ENCODE results near the gene UVRAG.

Gene UVRAG

DNA sequence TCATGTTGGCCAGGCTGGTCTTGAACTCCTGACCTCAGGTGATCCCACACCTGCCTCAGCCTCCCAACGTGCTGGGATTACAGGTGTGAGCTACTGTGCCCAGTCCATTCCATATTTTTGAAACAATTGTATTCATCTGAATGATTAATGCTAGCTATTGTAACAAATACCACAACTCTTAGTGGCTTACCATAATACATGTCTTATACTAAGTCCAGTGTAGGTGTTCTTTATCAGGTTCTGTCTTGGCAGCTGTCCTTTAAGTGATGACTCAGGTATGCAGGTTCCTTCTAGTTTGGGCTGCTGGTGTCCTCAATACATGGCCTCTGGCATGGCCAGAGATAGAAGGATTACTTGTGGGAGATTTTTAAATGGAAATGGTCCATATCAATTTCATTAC, 39.0 kb downstream of the UVRAG start:
- TF ChIP-seq ZBTB7A (IDR thresholded peaks at IDR 0.05; ENCODE audit: low read depth) (no peak), EGR1 (IDR thresholded peaks at IDR 0.05) (no peak), YY1 (IDR thresholded peaks at IDR 0.05; ENCODE audit: low read depth) (no peak), NFIC (IDR thresholded peaks at IDR 0.05) (no peak), CREB1 (IDR thresholded peaks at IDR 0.05; ENCODE audit: low read depth) (no peak), CEBPB (IDR thresholded peaks at IDR 0.05) (no peak), FOXM1 (IDR thresholded peaks at IDR 0.05; ENCODE audit: borderline replicate concordance, low read depth) (no peak), TAF1 (IDR thresholded peaks at IDR 0.05; ENCODE audit: low read depth) (no peak), EP300 (IDR thresholded peaks at IDR 0.05; ENCODE audit: borderline replicate concordance) (no peak), RAD21 (IDR thresholded peaks at IDR 0.05; ENCODE audit: low read depth) (no peak), TCF12 (IDR thresholded peaks at IDR 0.05; ENCODE audit: low read depth) (no peak), TEAD4 (IDR thresholded peaks at IDR 0.05) (no peak)
- TF ChIP-seq, protein P1, sequence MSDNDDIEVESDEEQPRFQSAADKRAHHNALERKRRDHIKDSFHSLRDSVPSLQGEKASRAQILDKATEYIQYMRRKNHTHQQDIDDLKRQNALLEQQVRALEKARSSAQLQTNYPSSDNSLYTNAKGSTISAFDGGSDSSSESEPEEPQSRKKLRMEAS (IDR thresholded peaks at IDR 0.05) = no peak
- TF ChIP-seq, protein P2, sequence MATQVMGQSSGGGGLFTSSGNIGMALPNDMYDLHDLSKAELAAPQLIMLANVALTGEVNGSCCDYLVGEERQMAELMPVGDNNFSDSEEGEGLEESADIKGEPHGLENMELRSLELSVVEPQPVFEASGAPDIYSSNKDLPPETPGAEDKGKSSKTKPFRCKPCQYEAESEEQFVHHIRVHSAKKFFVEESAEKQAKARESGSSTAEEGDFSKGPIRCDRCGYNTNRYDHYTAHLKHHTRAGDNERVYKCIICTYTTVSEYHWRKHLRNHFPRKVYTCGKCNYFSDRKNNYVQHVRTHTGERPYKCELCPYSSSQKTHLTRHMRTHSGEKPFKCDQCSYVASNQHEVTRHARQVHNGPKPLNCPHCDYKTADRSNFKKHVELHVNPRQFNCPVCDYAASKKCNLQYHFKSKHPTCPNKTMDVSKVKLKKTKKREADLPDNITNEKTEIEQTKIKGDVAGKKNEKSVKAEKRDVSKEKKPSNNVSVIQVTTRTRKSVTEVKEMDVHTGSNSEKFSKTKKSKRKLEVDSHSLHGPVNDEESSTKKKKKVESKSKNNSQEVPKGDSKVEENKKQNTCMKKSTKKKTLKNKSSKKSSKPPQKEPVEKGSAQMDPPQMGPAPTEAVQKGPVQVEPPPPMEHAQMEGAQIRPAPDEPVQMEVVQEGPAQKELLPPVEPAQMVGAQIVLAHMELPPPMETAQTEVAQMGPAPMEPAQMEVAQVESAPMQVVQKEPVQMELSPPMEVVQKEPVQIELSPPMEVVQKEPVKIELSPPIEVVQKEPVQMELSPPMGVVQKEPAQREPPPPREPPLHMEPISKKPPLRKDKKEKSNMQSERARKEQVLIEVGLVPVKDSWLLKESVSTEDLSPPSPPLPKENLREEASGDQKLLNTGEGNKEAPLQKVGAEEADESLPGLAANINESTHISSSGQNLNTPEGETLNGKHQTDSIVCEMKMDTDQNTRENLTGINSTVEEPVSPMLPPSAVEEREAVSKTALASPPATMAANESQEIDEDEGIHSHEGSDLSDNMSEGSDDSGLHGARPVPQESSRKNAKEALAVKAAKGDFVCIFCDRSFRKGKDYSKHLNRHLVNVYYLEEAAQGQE (IDR thresholded peaks at IDR 0.05; ENCODE audit: low read depth) = no peak
- TF ChIP-seq, protein P3, sequence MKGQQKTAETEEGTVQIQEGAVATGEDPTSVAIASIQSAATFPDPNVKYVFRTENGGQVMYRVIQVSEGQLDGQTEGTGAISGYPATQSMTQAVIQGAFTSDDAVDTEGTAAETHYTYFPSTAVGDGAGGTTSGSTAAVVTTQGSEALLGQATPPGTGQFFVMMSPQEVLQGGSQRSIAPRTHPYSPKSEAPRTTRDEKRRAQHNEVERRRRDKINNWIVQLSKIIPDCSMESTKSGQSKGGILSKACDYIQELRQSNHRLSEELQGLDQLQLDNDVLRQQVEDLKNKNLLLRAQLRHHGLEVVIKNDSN (IDR thresholded peaks at IDR 0.05) = no peak

DNA sequence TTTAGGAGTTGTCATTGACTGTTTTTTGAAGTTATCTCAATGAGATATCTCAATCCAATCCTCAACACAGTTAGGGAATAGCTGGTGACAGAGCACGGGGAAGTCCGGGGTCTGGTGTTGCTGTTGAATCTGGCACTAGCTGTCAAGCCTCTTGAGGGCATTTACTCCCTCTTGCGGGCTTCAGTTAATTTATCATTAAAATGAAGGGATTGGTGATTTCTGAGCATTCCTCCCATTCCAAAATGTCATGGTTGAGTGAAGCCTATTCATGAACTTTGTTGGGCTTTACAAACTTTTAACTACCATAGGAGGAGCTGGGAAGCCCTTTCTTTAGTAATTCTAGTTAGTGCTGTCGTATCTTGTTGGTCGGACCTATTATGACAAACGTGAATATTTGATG, 40.2 kb downstream of the UVRAG start:
- no peak for TF ChIP-seq EGR1 (IDR thresholded peaks at IDR 0.05)
- TF ChIP-seq RAD21 (IDR thresholded peaks at IDR 0.05; ENCODE audit: low read depth) = no peak
- TF ChIP-seq TEAD4 (IDR thresholded peaks at IDR 0.05) = peak; percentile 47
- TF ChIP-seq FOXM1 (IDR thresholded peaks at IDR 0.05; ENCODE audit: borderline replicate concordance, low read depth) = no peak
- no peak for TF ChIP-seq EP300 (IDR thresholded peaks at IDR 0.05; ENCODE audit: borderline replicate concordance)

DNA sequence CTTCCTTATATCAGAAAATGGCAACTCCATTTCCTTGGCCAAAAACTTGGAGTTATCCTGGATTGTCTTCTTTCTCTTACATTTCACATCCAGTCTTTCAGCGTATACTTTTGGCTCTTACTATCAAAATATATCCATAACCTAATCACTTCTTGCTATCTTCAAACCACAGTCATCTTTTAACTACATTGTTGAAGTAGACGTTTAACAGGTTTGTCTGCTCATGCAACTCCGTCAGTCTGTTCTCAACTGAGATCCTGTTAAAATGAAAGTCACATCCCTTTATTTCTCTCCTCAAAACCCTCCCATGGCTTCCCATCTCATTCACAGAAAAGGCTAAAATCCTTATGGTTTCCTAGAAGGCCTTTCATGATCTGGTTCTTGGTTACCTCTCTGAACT, 41.9 kb downstream of the UVRAG start:
- TF ChIP-seq, protein P3 (IDR thresholded peaks at IDR 0.05) = no peak
- TF ChIP-seq TAF1 (IDR thresholded peaks at IDR 0.05; ENCODE audit: low read depth) = no peak
- TF ChIP-seq RAD21 (IDR thresholded peaks at IDR 0.05; ENCODE audit: low read depth) = no peak
- TF ChIP-seq FOXM1 (IDR thresholded peaks at IDR 0.05; ENCODE audit: borderline replicate concordance, low read depth) = no peak
- no peak for TF ChIP-seq CREB1 (IDR thresholded peaks at IDR 0.05; ENCODE audit: low read depth)
- no peak for TF ChIP-seq NFIC (IDR thresholded peaks at IDR 0.05)
- TF ChIP-seq CEBPB (IDR thresholded peaks at IDR 0.05) = no peak
- no peak for TF ChIP-seq TEAD4 (IDR thresholded peaks at IDR 0.05)
- TF ChIP-seq EP300 (IDR thresholded peaks at IDR 0.05; ENCODE audit: borderline replicate concordance) = no peak
- TF ChIP-seq TCF12 (IDR thresholded peaks at IDR 0.05; ENCODE audit: low read depth) = no peak
- TF ChIP-seq, protein P2 (IDR thresholded peaks at IDR 0.05; ENCODE audit: low read depth) = no peak
- no peak for TF ChIP-seq ZBTB7A (IDR thresholded peaks at IDR 0.05; ENCODE audit: low read depth)
- no peak for TF ChIP-seq YY1 (IDR thresholded peaks at IDR 0.05; ENCODE audit: low read depth)
- TF ChIP-seq, protein P1 (IDR thresholded peaks at IDR 0.05) = no peak
- no peak for TF ChIP-seq EGR1 (IDR thresholded peaks at IDR 0.05)

DNA sequence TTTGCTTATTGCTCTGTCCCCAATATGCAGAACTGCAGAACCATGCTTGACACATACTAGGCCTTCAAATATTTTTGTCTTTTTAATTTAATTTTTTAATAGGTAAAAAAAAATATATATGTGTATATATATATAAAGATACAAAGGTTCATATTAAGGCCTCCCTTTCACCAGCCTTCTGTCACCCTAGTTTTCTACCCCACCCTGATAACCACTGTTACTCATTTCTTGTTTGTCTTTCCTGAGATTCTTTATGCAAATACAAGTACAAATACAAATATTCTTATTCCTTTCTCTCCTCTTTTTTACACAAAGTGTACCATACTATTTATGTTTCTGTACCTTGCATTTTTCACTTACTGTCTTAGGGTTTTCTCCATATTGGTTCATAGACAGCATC, 43.0 kb downstream of the UVRAG start:
- TF ChIP-seq TAF1 (IDR thresholded peaks at IDR 0.05; ENCODE audit: low read depth) (no peak), RAD21 (IDR thresholded peaks at IDR 0.05; ENCODE audit: low read depth) (no peak), FOXM1 (IDR thresholded peaks at IDR 0.05; ENCODE audit: borderline replicate concordance, low read depth) (no peak)
- TF ChIP-seq, protein P2 (IDR thresholded peaks at IDR 0.05; ENCODE audit: low read depth) = no peak

DNA sequence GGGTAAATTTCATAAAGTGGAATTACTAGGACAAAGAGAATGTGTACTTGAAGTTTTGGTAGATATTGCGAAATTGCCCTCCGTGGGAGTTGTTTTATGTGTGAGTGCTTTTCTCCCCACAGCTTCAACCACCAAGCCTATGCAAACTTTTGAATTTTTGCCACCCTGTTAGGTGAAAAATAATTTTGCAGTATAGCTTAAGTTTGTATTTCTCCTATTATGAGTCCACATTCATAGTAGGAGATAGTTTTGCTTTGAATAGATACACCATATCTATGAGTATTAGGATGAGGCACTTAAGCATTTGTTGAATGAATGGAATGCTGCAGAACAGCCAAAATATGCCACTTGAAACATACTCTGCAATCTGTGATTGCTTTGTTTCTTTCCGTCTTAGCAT, 43.6 kb downstream of the UVRAG start:
- TF ChIP-seq TEAD4 (IDR thresholded peaks at IDR 0.05) (peak; percentile 45), TAF1 (IDR thresholded peaks at IDR 0.05; ENCODE audit: low read depth) (no peak), CEBPB (IDR thresholded peaks at IDR 0.05) (peak; percentile 95)

Measured in Ishikawa (cell line).